ENCODE measurements around the gene UQCC2. TPM values are rescaled to one million over a fixed set of nuclear protein-coding genes. Genes with fewer than 3 reads are reported as not detected.
A peak's percentile ranks its signal among the peaks of the same experiment; 100 is the strongest.

Gene UQCC2
- total RNA-seq (100 to 1,000 TPM; 118 to 184 (median 145) TPM), polyA plus RNA-seq (100 to 1,000 TPM; 129 to 158 (median 141) TPM)
- long read RNA-seq, donor 1, full-length matches to known transcripts, result 55 of 56 reads
- long read RNA-seq, donor 1, partial matches to known transcripts, result 1 of 56 reads
- long read RNA-seq, donor 1, other reads (novel, unspliced or antisense), result 0 of 56 reads
- long read RNA-seq, donor 2, full-length matches to known transcripts, result 90 of 101 reads
- long read RNA-seq, donor 2, partial matches to known transcripts, result 3 of 101 reads
- long read RNA-seq, donor 2, other reads (novel, unspliced or antisense), result 8 of 101 reads

DNA sequence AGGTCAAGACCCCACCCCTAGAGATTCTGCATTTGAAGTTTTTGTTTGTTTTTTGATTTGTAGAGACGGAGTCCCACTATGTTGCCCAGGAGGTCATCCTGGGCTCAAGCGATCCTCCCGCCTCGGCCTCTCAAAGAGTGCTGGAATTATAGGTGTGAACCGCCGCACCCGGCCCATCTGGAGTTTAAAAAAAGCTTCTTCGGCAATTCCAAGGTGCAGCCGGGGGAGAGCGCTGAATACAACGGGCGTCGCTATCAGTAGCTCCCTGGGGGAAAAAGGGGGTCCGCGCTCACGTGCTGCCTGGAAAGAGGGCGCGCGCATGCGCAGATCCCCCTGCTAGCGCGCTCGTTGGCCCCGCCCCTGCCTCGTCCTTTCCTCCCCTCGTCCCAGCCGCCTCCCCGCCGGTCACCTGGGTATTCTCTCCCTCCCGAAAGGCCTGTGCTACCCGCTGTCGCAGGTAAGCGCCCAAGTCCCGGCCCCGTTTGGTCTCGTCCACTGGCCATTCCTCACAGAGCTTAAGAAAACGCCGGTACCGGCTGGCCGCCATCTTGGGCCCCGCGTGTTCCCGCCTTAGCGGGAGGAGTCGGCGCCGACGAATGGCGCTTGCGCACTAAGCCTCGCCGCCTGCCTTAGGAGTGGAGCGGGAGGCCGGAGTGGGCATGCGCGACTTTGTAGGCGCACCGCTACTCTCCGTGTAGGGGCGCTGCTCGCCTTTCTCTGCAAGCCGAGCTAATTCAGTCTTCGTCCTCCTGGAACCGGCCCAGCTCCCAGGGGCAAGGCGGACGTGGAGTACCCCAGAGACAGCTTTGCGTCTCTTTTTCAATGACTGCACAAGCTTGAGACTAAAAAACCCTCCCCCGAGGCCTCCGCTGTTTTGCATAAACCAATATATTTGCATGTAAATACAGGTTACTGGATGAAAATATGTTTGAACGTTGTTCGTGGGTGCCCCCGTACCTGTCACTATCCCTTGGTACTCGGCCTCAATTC lies at the start of gene UQCC2:
Gene UQCC2 (minus strand): TSS at position 561 of the 990 bp plus-strand sequence. CDS start 14 bp downstream, at position 547.
- Histone ChIP-seq H3K4me3 (peak within 1 kb of the TSS; percentile 92), H3K4me1 (peaks cover 27% of the 10 kb centered on the region), H3K27me3 (ENCODE audit: insufficient read depth in 3 of 3, low read length in 2 of 3) (no peaks in the 10 kb centered on the region), H3K9me3 (no peaks in the 10 kb centered on the region), H3K27ac (peak within 1 kb of the TSS; percentile 98), H3K36me3 (ENCODE audit: insufficient read depth in 1 of 2, low read depth in 1 of 2) (peaks cover 8 to 17% of the 10 kb centered on the region in 2 donors)
- TF ChIP-seq, protein P1, sequence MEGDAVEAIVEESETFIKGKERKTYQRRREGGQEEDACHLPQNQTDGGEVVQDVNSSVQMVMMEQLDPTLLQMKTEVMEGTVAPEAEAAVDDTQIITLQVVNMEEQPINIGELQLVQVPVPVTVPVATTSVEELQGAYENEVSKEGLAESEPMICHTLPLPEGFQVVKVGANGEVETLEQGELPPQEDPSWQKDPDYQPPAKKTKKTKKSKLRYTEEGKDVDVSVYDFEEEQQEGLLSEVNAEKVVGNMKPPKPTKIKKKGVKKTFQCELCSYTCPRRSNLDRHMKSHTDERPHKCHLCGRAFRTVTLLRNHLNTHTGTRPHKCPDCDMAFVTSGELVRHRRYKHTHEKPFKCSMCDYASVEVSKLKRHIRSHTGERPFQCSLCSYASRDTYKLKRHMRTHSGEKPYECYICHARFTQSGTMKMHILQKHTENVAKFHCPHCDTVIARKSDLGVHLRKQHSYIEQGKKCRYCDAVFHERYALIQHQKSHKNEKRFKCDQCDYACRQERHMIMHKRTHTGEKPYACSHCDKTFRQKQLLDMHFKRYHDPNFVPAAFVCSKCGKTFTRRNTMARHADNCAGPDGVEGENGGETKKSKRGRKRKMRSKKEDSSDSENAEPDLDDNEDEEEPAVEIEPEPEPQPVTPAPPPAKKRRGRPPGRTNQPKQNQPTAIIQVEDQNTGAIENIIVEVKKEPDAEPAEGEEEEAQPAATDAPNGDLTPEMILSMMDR (IDR thresholded peaks at IDR 0.05), result peak; percentile 78
- intact Hi-C loops (cut with DNase I), result loop anchor here (1.0 to 2.0 kb wide), 2 partner anchors 51 to 52 kb away; no protein-coding TSS in a partner anchor
- 1 to 2% (median 2%) methylated on average over 67 to 73 of the region's 73 CpGs for WGBS, 3 donors
- DNase-seq (peak; percentile 98 to 99), ATAC-seq (peak; percentile 96 to 98 (median 98))

DNA sequence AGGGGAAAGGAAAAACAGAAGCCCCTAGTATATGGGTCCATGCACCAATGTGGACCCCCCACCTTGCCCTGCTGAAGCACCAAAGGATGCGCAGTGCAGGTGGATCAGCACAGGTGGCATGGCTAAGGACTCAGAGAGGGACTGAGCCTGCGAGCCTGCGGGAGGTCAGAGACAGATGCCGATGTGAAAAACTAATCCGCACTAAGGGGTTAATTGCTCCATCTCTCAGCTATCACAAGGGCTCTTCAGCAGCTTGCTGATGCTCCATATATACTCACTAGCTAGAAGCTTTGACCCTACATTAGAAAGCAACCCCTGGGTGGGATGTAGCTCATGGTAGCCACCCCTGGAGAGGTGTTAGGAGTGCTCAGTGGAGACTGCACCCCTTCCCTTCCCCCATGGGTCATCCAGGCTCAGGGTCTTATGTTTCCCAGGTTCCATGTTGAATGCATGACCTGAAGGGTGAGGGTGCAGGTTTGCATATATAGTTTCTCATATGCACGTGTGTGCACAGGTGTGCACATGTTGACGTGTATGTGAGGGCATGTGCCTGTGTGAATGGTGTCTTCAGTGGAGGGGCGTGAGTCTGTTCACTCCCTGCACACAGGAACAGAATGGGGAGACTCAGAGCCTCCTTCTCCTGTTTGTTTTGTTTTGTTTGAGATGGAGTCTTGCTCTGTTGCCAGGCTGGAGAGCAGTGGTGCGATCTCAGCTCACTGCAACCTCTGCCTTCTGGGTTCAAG lies 48.6 kb upstream of the UQCC2 start:
- intact Hi-C loops (cut with DNase I), result loop anchor here in 1 of 2 donors (5.0 kb wide), 1 partner anchor 173 kb away; no protein-coding TSS in a partner anchor
- Histone ChIP-seq H3K27ac (no peak overlapping the region), H3K9me3 (no peaks in the 10 kb centered on the region), H3K27me3 (ENCODE audit: insufficient read depth in 3 of 3, low read length in 2 of 3) (no peaks in the 10 kb centered on the region), H3K36me3 (ENCODE audit: insufficient read depth in 1 of 2, low read depth in 1 of 2) (no peaks in the 10 kb centered on the region), H3K4me3 (no peak overlapping the region), H3K4me1 (peaks cover 22% of the 10 kb centered on the region)
- ATAC-seq (no peak), DNase-seq (no peak)
- TF ChIP-seq, protein P1 (IDR thresholded peaks at IDR 0.05), result no peak
- 92 to 93% (median 92%) methylated on average over 9 of the region's 9 CpGs for WGBS, 3 donors

DNA sequence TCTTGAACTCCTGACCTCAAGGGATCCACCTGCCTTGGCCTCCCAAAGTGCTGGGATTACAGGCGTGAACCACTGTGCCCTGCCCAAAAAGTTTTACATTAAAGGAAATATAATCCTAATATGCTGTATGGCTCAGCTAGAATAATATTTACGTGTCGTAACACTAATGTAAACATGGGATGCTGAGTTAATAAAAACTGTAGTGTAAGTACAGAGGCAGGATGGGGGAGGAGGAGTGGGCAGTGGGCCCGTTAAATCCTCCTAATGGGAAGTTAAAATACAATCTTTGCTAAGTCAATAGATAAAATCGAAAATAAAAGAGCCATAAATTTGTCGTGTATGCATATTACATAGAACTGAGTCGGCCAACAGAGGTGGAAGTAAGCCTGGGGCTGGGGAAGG lies 47.3 kb upstream of the UQCC2 start:
- DNase-seq (no peak), ATAC-seq (no peak)
- Histone ChIP-seq H3K27me3 (ENCODE audit: insufficient read depth in 3 of 3, low read length in 2 of 3) (no peaks in the 10 kb centered on the region), H3K4me3 (no peak overlapping the region), H3K27ac (no peak overlapping the region), H3K36me3 (ENCODE audit: insufficient read depth in 1 of 2, low read depth in 1 of 2) (no peaks in the 10 kb centered on the region), H3K4me1 (peaks cover 25% of the 10 kb centered on the region), H3K9me3 (no peaks in the 10 kb centered on the region)
- TF ChIP-seq, protein P1 (IDR thresholded peaks at IDR 0.05), result no peak
- intact Hi-C loops (cut with DNase I), result no loop called here
- 84 to 89% (median 86%) methylated on average over 7 of the region's 7 CpGs for WGBS, 3 donors

DNA sequence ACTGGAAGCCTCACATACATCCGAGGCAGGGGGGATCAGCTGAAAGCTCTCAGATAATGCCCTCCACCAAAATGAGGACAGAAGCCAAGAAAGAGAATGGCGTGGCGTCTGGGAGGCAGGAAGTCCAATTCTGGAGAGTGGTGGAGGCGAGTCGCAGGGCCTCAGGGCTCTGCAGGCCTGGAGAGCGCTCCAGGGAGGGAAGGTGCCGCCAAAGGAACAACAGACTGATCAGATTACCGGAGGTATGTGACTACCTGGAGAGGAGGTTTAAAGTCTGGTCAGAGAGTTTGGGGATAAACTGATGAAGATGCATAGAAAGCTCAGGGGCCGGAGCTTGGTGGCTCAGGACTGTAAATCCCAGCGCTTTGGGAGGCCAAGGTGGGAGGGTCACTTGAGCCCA lies 46.4 kb upstream of the UQCC2 start:
- no peak overlapping the region for H3K27ac ChIP-seq
- TF ChIP-seq, protein P1 (IDR thresholded peaks at IDR 0.05), result no peak
- intact Hi-C loops (cut with DNase I), result no loop called here
- ATAC-seq (no peak), DNase-seq (no peak)
- peaks cover 25% of the 10 kb centered on the region for H3K4me1 ChIP-seq
- no peaks in the 10 kb centered on the region for H3K36me3 ChIP-seq (ENCODE audit: insufficient read depth in 1 of 2, low read depth in 1 of 2)
- no peaks in the 10 kb centered on the region for H3K9me3 ChIP-seq
- H3K4me3 ChIP-seq, result no peak overlapping the region
- H3K27me3 ChIP-seq (ENCODE audit: insufficient read depth in 3 of 3, low read length in 2 of 3), result no peaks in the 10 kb centered on the region
- 84 to 88% (median 87%) methylated on average over 10 of the region's 10 CpGs for WGBS, 3 donors

Data from psoas muscle (tissue), 8 donors.